AG10803 (cell line): ENCODE data around the gene IFNA17.
"Not testable (repeated sequence)": the region's sequence is repeated elsewhere in the genome, so short reads cannot be mapped to it uniquely, and the experiment has no call there.

ENCODE experiments used
- DNase-seq: peaks from one replicate; pipeline ENCODE4 v3.0.0; 2010; ENCODE audit warnings: low read depth
- H3K4me3 ChIP-seq: 2 replicates; pipeline ENCODE4 v1.5.1; 2011; ENCODE audit warnings: mild to moderate bottlenecking, low read length, control low read depth
- CTCF ChIP-seq: conservative IDR thresholded peaks from 2 replicates; pipeline ENCODE4 v1.5.1; 2011; ENCODE audit warnings: mild to moderate bottlenecking, low read length, control low read depth, inconsistent platforms

The IFNA17 gene

GRCh38 chr9:21252721-21253547 lies 24.9 kb upstream of the IFNA17 start:
- no peak overlapping the region; the same call in 1 of the 2 replicates for H3K4me3 ChIP-seq
- peak; percentile 25 for DNase-seq
- peak; percentile 54 for TF ChIP-seq CTCF

DNA sequence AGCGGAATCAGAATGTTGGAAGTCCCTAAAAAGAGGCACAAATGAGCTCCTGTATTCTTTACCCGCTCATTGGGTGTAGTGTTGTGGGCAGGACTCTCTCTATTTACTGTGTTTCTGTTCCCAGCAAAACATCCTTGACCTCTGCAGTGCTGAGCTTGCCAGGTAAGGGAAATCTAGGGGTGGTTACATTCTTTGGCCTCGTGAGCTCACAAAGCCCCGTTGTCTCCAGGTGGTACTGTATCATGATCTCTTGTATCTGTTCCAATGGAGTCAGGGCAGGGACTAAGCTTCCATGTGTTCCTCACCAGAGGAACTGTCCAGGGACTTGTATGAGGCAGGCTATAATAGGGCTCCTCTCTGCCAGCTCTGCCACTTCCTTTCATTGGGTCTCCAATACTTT lies 23.6 kb upstream of the IFNA17 start:
- H3K4me3 ChIP-seq, result no peak overlapping the region
- TF ChIP-seq CTCF, result no peak
- no peak for DNase-seq

DNA sequence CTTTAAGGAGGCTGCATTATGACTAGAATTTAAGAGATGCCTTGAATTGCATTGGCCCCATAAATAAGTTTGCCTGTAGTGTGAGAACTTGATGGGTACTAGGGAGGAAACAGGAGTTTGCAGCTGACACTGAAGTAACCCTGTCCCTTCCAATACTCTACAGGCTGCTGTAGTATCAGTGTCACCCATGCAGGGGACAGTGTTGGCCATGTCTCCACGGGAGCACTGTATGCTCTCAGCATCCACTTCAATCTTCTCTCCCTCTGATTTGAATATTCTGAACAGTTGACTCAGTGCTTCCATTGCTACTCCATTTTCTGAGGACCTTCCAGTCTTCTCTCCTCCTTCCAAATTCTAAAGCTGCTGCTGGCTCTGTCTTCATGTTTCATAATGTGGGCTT lies 23.2 kb upstream of the IFNA17 start:
- no peak overlapping the region for H3K4me3 ChIP-seq
- DNase-seq, result no peak
- no peak for TF ChIP-seq CTCF

DNA sequence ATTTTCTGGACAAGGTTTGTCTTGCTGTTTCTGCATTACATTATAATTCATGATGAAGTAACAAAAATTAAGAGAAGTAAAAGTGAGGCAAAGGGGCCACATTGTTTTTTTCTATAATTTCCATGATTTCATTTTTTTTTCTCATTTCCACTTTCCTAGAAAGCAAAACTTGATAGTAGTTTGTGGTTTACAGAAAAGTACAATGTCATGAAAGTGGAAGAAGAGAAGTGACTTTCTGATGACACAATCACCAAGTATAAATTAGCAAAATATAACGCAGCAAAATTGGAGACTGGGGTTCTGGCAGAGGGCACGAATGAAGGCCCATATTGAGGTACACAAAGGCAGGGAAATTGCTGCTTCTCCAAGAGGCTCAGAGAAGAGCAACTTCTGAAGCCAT lies 16.8 kb upstream of the IFNA17 start:
- H3K4me3 ChIP-seq, result no peak overlapping the region
- no peak for TF ChIP-seq CTCF
- DNase-seq, result no peak

- no peak for TF ChIP-seq CTCF
- no peak for DNase-seq
- no peak within 1 kb of the TSS for H3K4me3 ChIP-seq
These were observed 11.9 kb upstream of the IFNA17 start, which contains the start of gene IFNA14 for GRCh38 chr9:21239911-21240310. Gene IFNA14 (minus strand): TSS chr9:21240005. CDS start chr9:21239935, 70 bp downstream.

DNA sequence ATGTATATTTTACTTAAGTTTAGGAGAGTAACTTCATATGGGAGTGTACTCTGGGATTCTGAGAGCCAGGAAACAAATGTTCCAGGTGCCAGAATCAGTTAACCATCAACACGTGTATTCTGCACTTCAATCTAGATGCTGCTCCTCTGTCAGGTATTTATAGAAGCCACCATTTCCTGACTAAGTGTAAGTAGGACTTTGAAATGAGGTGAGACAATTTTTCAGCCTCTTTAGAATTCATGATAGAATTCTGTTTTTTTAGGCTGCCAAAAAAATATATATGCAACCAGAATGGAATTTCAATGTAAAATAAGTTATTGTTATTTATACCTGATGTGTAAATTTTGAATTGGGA lies 8.3 kb upstream of the IFNA17 start:
- H3K4me3 ChIP-seq, DNase-seq: not testable (repeated sequence)

- DNase-seq, result peak; percentile 44
- peak; percentile 62 for TF ChIP-seq CTCF
These were observed 7.7 kb upstream of the IFNA17 start for GRCh38 chr9:21235468-21236359.

More at GRCh38 chr9:21235468-21236359, 7.7 kb upstream of the IFNA17 start:
- not testable (repeated sequence) for H3K4me3 ChIP-seq
